ENCODE data around the gene EYS.

DNA sequence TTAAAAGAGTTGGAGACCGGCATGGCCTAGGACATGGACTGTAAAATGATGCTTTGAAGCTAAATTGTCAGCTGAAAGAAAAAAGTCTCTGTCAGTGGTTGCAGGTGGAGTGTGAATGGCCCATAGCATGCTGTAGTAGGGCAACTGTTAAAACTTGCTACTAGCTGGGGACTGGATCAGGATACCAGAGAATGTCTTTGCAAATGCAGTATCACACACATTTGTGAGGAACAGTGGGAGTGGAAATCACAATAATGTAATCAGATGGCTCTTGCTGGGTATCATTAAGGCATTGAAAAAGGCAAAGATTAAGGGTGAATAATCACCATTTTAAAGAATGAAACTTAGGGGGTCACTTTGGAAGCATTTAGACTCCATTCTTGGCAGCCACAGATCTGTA, 737.9 kb downstream of the EYS start:
- TF ChIP-seq CTCF (IDR thresholded peaks at IDR 0.05 in 2 of 3, conservative IDR thresholded peaks at IDR 0.05 in 1 of 3; ENCODE audit: insufficient read depth in 2 of 3, low read depth in 1 of 3, low read length in 3 of 3) = no peak
- TF ChIP-seq CREB1 (IDR thresholded peaks at IDR 0.05) = no peak
- TF ChIP-seq CREB1 (CRISPR knock-in tag; IDR thresholded peaks at IDR 0.05) = no peak
- TF ChIP-seq SIN3A (IDR thresholded peaks at IDR 0.05; ENCODE audit: borderline replicate concordance in 2 of 2, control insufficient read depth in 1 of 2, low read depth in 2 of 2, low read length in 2 of 2) = no peak
- TF ChIP-seq ZBTB43 (CRISPR knock-in tag; IDR thresholded peaks at IDR 0.05) = no peak
- no peak for TF ChIP-seq RBBP5 (IDR thresholded peaks at IDR 0.05; ENCODE audit: borderline replicate concordance, insufficient read depth, low read length, poor library complexity, severe bottlenecking)
- no peak for TF ChIP-seq ZSCAN29 (IDR thresholded peaks at IDR 0.05)
- no peak for TF ChIP-seq NRF1 (conservative IDR thresholded peaks at IDR 0.05 in 1 of 2, IDR thresholded peaks at IDR 0.05 in 1 of 2)
